ENCODE results near the gene KIRREL3.

KIRREL3 gene

GRCh38 chr11:126452241-126453101 lies 548.1 kb downstream of the KIRREL3 start:
- no peak for TF ChIP-seq CTCF (IDR thresholded peaks at IDR 0.05; ENCODE audit: insufficient read depth, low read length, poor library complexity, severe bottlenecking)
- no peak for DNase-seq (ENCODE audit: extremely low read depth, insufficient read length)
- Histone ChIP-seq H3K36me3 (ENCODE audit: control insufficient read depth, insufficient read depth, low read length) (no peaks in the 10 kb centered on the region), H3K4me3 (replicated peaks; ENCODE audit: low read depth, low read length) (no peak overlapping the region), H3K27me3 (replicated peaks; ENCODE audit: control insufficient read depth, insufficient read depth, low read length) (no peaks in the 10 kb centered on the region)

- DNase-seq (ENCODE audit: extremely low read depth, insufficient read length): no peak
- no peak for TF ChIP-seq CTCF (IDR thresholded peaks at IDR 0.05; ENCODE audit: insufficient read depth, low read length, poor library complexity, severe bottlenecking)
- no peaks in the 10 kb centered on the region for H3K27me3 ChIP-seq (replicated peaks; ENCODE audit: control insufficient read depth, insufficient read depth, low read length)
- H3K4me3 ChIP-seq (replicated peaks; ENCODE audit: low read depth, low read length): no peak overlapping the region
- H3K36me3 ChIP-seq (ENCODE audit: control insufficient read depth, insufficient read depth, low read length): no peaks in the 10 kb centered on the region
Observed at GRCh38 chr11:126451211-126451802, 549.3 kb downstream of the KIRREL3 start.

GRCh38 chr11:126450806-126451205 lies 549.8 kb downstream of the KIRREL3 start:
- Histone ChIP-seq H3K4me3 (replicated peaks; ENCODE audit: low read depth, low read length) (no peak overlapping the region), H3K27me3 (replicated peaks; ENCODE audit: control insufficient read depth, insufficient read depth, low read length) (no peaks in the 10 kb centered on the region), H3K36me3 (ENCODE audit: control insufficient read depth, insufficient read depth, low read length) (no peaks in the 10 kb centered on the region)
- TF ChIP-seq CTCF (IDR thresholded peaks at IDR 0.05; ENCODE audit: insufficient read depth, low read length, poor library complexity, severe bottlenecking): no peak
- no peak for DNase-seq (ENCODE audit: extremely low read depth, insufficient read length)

- Histone ChIP-seq H3K27me3 (replicated peaks; ENCODE audit: control insufficient read depth, insufficient read depth, low read length) (no peaks in the 10 kb centered on the region), H3K4me3 (replicated peaks; ENCODE audit: low read depth, low read length) (no peak overlapping the region), H3K36me3 (ENCODE audit: control insufficient read depth, insufficient read depth, low read length) (no peaks in the 10 kb centered on the region)
- TF ChIP-seq CTCF (IDR thresholded peaks at IDR 0.05; ENCODE audit: insufficient read depth, low read length, poor library complexity, severe bottlenecking): no peak
- DNase-seq (ENCODE audit: extremely low read depth, insufficient read length): no peak
Observed at GRCh38 chr11:126450198-126450597, 550.4 kb downstream of the KIRREL3 start.

GRCh38 chr11:126446581-126446980 lies 554.0 kb downstream of the KIRREL3 start:
- Histone ChIP-seq H3K27me3 (replicated peaks; ENCODE audit: control insufficient read depth, insufficient read depth, low read length) (peaks cover 1% of the 10 kb centered on the region; the same call in 1 of the 2 replicates), H3K4me3 (replicated peaks; ENCODE audit: low read depth, low read length) (no peak overlapping the region), H3K36me3 (ENCODE audit: control insufficient read depth, insufficient read depth, low read length) (no peaks in the 10 kb centered on the region)
- TF ChIP-seq CTCF (IDR thresholded peaks at IDR 0.05; ENCODE audit: insufficient read depth, low read length, poor library complexity, severe bottlenecking): no peak
- DNase-seq (ENCODE audit: extremely low read depth, insufficient read length): no peak
